Epithelial cell of esophagus (primary cell): ENCODE results near the gene ZNF586.

Experiments used
- DNase-seq: peaks from one replicate; pipeline ENCODE4 v3.0.0; 2010; ENCODE audit warnings: low read depth
- H3K4me3 ChIP-seq: 2 replicates; pipeline ENCODE4 v1.5.1; 2011; ENCODE audit warnings: mild to moderate bottlenecking, low read length, control low read depth
- TF ChIP-seq, protein P1 (sequence below): IDR thresholded peaks from 2 replicates; pipeline ENCODE4 v1.5.1; 2011; ENCODE audit warnings: low read depth, mild to moderate bottlenecking, low read length, control low read depth, inconsistent platforms; ENCODE audit not compliant: insufficient read depth; ENCODE audit errors: missing control alignments

ZNF586 gene

DNA sequence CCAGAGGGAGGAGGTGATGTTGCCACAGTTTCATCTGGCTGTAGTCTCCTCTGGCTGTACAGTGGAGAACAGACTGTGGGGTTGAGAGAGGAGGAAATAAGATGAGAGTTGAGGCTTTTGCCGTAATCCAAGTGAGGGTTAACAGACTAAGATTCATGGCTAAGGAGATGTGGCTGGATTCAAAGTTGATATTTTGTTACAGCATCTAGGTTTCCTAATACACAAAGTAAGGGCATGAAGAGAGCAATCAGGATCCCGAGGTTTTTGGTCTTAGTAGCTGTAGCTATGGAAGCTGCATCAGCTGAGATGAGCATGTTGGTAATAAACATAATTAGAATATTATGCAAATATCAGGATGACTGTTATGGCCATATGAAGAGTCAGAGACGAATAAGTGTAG is 21.4 kb upstream of the ZNF586 start:
- DNase-seq: no peak
- peak overlapping the region; percentile 94 for H3K4me3 ChIP-seq
- TF ChIP-seq, protein P1, sequence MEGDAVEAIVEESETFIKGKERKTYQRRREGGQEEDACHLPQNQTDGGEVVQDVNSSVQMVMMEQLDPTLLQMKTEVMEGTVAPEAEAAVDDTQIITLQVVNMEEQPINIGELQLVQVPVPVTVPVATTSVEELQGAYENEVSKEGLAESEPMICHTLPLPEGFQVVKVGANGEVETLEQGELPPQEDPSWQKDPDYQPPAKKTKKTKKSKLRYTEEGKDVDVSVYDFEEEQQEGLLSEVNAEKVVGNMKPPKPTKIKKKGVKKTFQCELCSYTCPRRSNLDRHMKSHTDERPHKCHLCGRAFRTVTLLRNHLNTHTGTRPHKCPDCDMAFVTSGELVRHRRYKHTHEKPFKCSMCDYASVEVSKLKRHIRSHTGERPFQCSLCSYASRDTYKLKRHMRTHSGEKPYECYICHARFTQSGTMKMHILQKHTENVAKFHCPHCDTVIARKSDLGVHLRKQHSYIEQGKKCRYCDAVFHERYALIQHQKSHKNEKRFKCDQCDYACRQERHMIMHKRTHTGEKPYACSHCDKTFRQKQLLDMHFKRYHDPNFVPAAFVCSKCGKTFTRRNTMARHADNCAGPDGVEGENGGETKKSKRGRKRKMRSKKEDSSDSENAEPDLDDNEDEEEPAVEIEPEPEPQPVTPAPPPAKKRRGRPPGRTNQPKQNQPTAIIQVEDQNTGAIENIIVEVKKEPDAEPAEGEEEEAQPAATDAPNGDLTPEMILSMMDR: no peak

DNA sequence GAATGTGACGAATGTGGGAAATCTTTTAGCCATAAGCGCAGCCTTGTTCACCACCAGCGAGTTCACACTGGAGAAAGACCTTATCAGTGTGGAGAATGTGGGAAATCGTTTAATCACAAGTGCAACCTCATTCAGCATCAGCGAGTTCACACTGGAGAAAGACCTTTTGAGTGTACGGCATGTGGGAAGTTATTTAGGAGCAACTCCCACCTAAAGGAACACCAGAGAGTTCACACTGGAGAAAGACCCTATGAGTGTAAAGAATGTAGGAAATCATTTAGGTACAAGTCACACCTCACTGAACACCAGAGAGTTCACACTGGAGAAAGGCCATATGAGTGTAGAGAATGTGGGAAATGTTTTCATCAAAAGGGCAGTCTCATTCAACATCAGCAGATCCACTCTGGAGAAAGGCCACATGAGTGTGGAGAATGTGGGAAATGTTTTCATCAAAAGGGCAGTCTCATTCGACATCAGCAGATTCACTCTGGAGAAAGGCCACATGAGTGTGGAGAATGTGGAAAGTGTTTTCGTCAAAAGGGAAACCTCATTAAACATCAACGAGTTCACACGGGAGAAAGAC is 15.3 kb upstream of the ZNF586 start:
- H3K4me3 ChIP-seq: no peak overlapping the region
- TF ChIP-seq, protein P1: no peak
- DNase-seq: no peak

DNA sequence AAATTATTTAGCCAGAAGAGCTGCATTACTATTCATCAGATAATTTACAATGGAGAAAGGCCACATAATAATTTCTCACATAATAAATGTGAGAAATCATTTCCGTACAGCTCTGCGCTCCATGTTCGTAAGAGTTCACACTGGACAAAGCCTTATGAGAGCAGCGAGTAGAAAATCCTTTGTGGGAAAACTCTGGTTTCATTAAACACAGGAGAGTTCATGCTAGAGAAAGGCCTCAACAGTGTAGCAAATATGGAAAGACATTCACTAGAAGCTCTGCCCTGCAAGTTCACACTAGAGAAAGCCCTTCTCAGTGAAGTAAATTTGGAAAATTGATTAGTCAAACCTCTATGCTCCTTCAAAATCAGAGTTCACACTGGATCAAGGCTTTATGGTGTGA is 14.4 kb upstream of the ZNF586 start:
- no peak overlapping the region for H3K4me3 ChIP-seq
- DNase-seq: no peak
- TF ChIP-seq, protein P1: no peak

DNA sequence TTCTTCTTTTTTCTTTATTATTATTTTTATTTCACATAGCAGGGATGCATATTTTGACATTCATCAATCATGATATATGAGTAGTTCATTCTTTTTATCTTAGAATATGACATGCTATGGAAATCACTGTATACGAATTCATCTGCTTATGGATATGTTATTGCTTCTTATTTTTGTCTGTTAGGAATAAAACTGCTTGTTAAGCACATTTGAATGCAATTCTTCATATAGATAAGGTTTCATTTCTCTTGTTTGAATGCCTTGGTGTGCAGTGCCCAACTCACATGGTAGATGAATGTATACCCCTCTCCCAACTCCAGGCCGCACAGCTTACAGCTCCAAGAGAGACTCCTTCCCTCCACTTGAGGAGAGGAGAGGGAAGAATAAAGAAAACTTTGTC is 11.5 kb upstream of the ZNF586 start:
- DNase-seq: no peak
- H3K4me3 ChIP-seq: no peak overlapping the region
- TF ChIP-seq, protein P1: no peak

DNA sequence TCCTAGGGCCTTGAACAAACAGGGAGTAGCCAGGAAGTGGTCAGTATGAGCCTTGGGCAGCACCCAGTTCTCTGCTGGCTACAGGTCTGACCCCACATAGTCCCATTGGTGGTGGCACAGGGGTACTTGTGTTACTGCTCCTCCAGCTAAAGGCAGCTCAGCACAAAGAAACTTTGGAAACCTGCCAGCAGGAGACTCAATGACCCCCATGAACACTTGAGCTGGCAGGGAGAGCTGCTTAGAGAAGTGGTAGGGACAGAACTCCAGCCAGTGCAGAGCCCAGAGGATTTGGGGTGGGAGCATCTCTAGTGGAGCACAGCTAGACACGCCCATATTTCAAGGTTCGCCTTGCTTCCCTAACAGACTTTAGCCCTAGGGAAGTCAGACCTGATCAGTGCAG is 10.4 kb upstream of the ZNF586 start:
- H3K4me3 ChIP-seq: no peak overlapping the region
- TF ChIP-seq, protein P1: no peak
- DNase-seq: no peak

DNA sequence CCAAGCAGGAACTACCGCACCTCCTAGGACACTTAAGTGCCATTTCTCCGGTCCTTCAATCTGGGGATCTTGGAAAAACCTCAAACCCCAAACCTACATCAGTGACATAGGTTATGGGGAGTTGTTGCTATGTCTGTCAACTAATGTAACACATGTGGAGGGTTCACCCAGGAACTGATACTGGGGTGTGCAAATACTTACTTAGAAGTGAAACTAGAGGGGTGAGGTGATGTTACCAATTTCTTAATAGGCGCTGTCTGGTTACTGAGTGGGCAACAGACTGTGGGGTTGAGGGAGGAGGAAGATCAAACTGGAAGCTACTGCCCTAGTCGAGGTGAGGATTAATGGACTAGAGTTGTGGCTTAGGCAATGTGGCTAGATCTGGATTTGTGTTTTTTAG is 1.9 kb downstream of the ZNF586 start:
- DNase-seq: no peak
- TF ChIP-seq, protein P1: no peak
- no peak overlapping the region for H3K4me3 ChIP-seq

DNA sequence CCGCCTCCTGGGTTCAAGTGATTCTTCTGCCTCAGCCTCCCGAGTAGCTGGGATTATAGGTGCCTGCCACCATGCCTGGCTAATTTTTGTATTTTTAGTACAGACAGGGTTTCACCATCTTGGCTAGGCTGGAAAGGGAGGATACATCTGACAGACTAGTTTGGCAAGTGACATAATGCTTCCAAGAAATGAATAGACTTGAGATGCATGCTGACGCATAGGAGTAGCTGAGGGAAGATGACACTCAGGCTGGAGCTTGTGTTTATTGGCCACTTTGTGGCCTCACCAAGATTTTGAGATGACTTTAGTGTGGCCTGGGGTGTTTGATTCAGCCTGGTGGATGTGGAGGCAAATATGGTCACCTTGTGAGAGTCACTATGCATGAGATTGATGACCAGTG is 4.0 kb downstream of the ZNF586 start:
- peak; percentile 40 for DNase-seq
- TF ChIP-seq, protein P1: no peak
- no peak overlapping the region for H3K4me3 ChIP-seq
